Psoas muscle (tissue), 8 donors: ENCODE measurements around the gene TTLL10. TPM values are rescaled to one million over a fixed set of nuclear protein-coding genes. Genes with fewer than 3 reads are reported as not detected.
A peak's percentile ranks its signal among the peaks of the same experiment; 100 is the strongest.

Experiments used
- ATAC-seq, 4 donors: fragments of 200-7000 bp; cut with Tn5 transposase; one replicate each; pipeline ENCODE4 v1.9.1; 2020; ENCODE audit warnings: moderate library complexity in 3 of 4, mild to moderate bottlenecking in 2 of 4
- DNase-seq, 2 donors: peaks; one replicate each; pipeline ENCODE4 v3.0.0-alpha.2; 2020
- H3K27ac ChIP-seq: fragments of 200-600 bp; one replicate; pipeline ENCODE4 v1.8.0; 2022
- H3K27me3 ChIP-seq, 3 donors: fragments of 200-600 bp in 1 of 3; one replicate each; pipeline versions ENCODE4 v1.6.1 to v1.8.0; 2013 to 2022; ENCODE audit warnings: low read length in 2 of 3, mild to moderate bottlenecking in 2 of 3, moderate library complexity in 1 of 3; ENCODE audit not compliant: insufficient read depth in 3 of 3
- H3K36me3 ChIP-seq, 2 donors: fragments of 200-600 bp in 1 of 2; one replicate each; pipeline versions ENCODE4 v1.6.1 to v1.8.0; 2013 to 2022; ENCODE audit warnings: low read depth in 1 of 2, mild to moderate bottlenecking in 1 of 2, moderate library complexity in 1 of 2; ENCODE audit not compliant: insufficient read depth in 1 of 2
- H3K4me1 ChIP-seq: fragments of 200-600 bp; one replicate; pipeline ENCODE4 v1.8.0; 2022
- H3K4me3 ChIP-seq: fragments of 200-600 bp; one replicate; pipeline ENCODE4 v1.8.0; 2022; ENCODE audit warnings: mild to moderate bottlenecking
- H3K9me3 ChIP-seq: fragments of 200-600 bp; one replicate; pipeline ENCODE4 v1.8.0; 2022
- WGBS, 3 donors: extraction: QIAGEN DNeasy Blood & Tissue Kit; methylation state at CpG; one replicate each; pipeline versions ENCODE4 v1.1.6 to v1.1.7; 2013; 5-methylcytosine and 5-hydroxymethylcytosine counted together
- intact Hi-C, 2 donors: fragments of 100-400 bp; cut with DNase I; formaldehyde crosslinking; loops; one replicate each; pipeline versions ENCODE4 v1.11.0 to v1.14.2; 2022
- polyA plus RNA-seq, 3 donors: library from polyadenylated mRNA; stranded (reverse); fragments of 200-250 nt; gene quantifications; one replicate each; pipeline ENCODE4 v1.2.3, GENCODE V29; 2013
- total RNA-seq, 4 donors: library from RNA; stranded (reverse); fragmentation: NEBNext Ultra II Directional in 2 of 4; extraction: Animal tissue kit (Norgen Biotek cat#: 25700) in 2 of 4; gene quantifications; one replicate each; pipeline versions ENCODE4 v1.2.1 to v1.2.4, GENCODE V29; 2021 to 2023
- TF ChIP-seq, protein P1 (sequence below): fragments of 200-600 bp; IDR thresholded peaks from one replicate; pipeline ENCODE4 v1.8.0; 2022; ENCODE audit warnings: antibody characterized with exemption
- donor health status: healthy with polysubstance abuse.
- donor health status: DM: no; HTN: no; CAD: no; lungs with moderate emphysema.
- donor health status: Bipolar disorder and iron deficiency.
- donor health status: healthy.
- donor health status: DM: yes; HTN: yes; CAD: no.
- donor health status: DM: no; HTN: no; CAD: no.
- donor health status: DM: no; HTN: no; CAD: no.
- donor health status: DM: yes; HTN: yes; CAD: no.

TTLL10 gene
- total and polyA plus RNA-seq, 7 donors, result 0.03 to 0.27 (median 0.10) TPM; not detected in 3

DNA sequence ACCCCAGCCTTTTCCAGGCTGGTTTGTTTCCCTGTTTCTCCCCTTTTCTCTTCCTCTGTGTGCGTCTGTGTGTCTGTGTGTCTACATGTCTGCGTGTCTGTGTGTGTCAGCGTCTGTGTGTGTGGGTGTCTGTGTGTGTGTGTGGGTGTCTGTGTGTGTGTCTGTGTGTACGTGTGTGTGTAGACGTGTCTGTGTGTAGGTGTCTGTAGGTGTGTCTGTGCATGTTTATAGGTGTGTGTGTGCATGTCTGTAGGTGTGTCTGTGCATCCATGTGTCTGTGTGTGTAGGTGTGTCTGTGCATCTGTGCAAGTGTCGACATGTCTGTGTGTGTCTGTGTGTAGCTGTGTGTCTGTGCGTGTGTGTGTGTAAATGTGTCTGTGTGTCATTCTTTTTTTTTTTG, 3.3 kb downstream of the TTLL10 start:
- H3K27me3 ChIP-seq, result peaks cover 0 to 78% (median 12%) of the 10 kb centered on the region in 3 donors
- H3K36me3 ChIP-seq, result no peaks in the 10 kb centered on the region
- DNase-seq (no peak), ATAC-seq (no peak)
- H3K27ac ChIP-seq, result no peak overlapping the region
- H3K4me3 ChIP-seq, result no peak overlapping the region
- no peaks in the 10 kb centered on the region for H3K9me3 ChIP-seq
- H3K4me1 ChIP-seq, result no peaks in the 10 kb centered on the region
- TF ChIP-seq, protein P1, sequence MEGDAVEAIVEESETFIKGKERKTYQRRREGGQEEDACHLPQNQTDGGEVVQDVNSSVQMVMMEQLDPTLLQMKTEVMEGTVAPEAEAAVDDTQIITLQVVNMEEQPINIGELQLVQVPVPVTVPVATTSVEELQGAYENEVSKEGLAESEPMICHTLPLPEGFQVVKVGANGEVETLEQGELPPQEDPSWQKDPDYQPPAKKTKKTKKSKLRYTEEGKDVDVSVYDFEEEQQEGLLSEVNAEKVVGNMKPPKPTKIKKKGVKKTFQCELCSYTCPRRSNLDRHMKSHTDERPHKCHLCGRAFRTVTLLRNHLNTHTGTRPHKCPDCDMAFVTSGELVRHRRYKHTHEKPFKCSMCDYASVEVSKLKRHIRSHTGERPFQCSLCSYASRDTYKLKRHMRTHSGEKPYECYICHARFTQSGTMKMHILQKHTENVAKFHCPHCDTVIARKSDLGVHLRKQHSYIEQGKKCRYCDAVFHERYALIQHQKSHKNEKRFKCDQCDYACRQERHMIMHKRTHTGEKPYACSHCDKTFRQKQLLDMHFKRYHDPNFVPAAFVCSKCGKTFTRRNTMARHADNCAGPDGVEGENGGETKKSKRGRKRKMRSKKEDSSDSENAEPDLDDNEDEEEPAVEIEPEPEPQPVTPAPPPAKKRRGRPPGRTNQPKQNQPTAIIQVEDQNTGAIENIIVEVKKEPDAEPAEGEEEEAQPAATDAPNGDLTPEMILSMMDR, result no peak
- intact Hi-C loops, result no loop called here
- 74 to 79% (median 79%) methylated on average over 7 of the region's 7 CpGs for WGBS, 3 donors

DNA sequence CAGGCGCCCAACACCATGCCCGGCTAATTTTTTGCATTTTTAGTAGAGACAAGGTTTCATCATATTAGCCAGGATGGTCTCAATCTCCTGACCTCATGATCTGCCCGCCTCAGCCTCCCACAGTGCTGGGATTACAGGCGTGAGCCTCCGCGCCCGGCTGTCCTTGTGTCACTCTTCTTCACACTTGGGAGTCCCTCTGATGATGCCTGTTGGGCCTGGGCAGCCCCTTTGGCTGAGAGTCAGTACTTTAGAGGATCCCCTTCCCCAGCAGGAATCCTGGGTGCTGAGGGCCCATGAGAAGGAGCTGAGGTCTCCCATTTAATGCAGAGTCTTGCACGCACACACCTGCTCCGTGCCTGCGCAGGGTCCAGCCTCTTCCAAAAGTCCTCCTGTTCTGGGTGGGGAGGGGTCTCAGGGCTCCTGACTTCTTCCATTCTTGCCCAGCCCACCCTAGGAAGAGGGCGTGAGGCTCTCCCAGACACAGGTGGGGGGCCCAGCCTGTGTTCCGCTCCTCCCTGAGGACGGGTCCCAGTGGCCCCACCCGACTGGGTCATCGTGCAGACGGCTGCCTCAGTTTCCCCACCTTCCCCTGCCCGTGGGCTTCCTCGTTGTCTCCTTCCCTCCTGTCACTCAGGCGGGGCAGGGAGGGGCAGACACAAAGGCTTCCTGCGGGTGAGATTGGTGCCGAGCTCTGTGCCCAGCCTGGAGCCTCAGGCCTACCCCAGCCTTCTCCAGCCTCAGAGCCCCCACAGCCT, 3.9 kb downstream of the TTLL10 start:
- WGBS, 3 donors, result 78 to 82% (median 82%) methylated on average over 21 of the region's 21 CpGs
- no peak overlapping the region for H3K27ac ChIP-seq
- H3K9me3 ChIP-seq, result no peaks in the 10 kb centered on the region
- H3K36me3 ChIP-seq, result no peaks in the 10 kb centered on the region
- TF ChIP-seq, protein P1, result no peak
- DNase-seq (peak in 1 of 2 donors; percentile 7), ATAC-seq (no peak)
- H3K27me3 ChIP-seq, result peaks cover 0 to 78% (median 8%) of the 10 kb centered on the region in 3 donors
- intact Hi-C loops, result no loop called here
- no peak overlapping the region for H3K4me3 ChIP-seq
- no peaks in the 10 kb centered on the region for H3K4me1 ChIP-seq

DNA sequence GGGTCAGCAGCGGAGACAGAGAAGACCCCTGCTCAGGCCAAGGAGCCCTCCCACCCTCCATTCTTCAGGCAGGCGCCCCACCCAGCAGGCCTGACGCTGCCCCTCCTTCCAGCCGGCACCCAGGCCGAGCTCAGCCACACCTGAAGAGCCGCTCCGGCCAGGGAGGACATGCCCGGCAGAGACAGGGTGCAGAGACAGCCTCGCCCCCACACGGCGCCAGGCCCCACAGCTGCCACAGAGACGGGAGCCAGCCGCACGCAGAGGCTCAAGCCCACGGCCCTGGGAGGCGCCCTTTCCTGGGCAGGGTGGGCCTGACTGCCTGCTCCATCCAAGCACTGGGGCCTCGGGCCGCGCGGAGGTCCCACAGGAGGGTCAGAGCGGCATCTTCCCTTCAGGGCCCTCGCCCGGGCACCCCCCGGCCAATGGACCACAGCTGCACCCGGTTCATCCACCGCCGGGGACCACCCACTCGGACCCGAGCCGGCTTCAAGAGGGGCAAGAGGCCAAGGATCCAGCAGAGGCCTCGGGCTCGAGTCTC, 5.2 kb downstream of the TTLL10 start:
- ATAC-seq (no peak), DNase-seq (peak in 1 of 2 donors; percentile 9)
- Histone ChIP-seq H3K36me3 (no peaks in the 10 kb centered on the region), H3K27me3 (peaks cover 0 to 69% (median 8%) of the 10 kb centered on the region in 3 donors), H3K27ac (no peak overlapping the region), H3K4me1 (no peaks in the 10 kb centered on the region), H3K9me3 (no peaks in the 10 kb centered on the region), H3K4me3 (no peak overlapping the region)
- intact Hi-C loops, result no loop called here
- TF ChIP-seq, protein P1, result no peak
- WGBS, 3 donors, result 80 to 89% (median 80%) methylated on average over 30 to 32 of the region's 32 CpGs

DNA sequence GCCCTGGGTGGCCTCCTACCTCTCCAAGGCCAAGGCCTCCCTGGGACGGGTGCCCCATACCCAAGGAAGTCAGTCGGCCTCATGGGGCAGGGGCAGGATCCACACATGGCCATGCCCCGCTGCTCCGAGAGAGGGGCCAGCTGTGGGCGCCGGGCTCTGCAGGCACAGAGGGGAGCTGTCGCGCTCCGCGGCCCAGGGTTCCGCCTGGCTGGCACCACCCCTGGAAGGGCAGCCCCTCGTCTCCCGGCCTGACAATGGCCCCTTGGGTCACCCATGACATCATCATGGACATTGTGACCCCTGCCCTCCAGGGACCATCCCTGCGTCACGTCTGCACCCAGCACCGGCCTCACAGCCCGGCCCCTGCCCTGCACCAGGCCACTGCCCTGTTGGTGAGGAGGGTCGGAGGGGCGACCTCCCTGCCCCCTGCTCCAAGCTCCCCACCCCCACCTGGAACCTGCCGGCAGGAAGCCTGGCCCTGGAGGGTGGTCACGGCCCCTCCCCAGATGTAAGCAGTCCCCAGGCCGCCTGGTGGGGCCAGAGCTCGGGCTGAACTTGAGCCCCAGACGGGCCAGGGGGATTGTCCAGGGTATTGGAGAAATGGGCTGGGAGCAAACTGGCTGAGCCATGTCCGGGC, 5.8 kb downstream of the TTLL10 start:
- Histone ChIP-seq H3K9me3 (no peaks in the 10 kb centered on the region), H3K4me3 (no peak overlapping the region), H3K36me3 (no peaks in the 10 kb centered on the region), H3K4me1 (no peaks in the 10 kb centered on the region), H3K27ac (no peak overlapping the region), H3K27me3 (peaks cover 0 to 63% (median 8%) of the 10 kb centered on the region in 3 donors)
- TF ChIP-seq, protein P1, result no peak
- ATAC-seq, result no peak
- intact Hi-C loops, result no loop called here
- peak in 1 of 2 donors; percentile 12 for DNase-seq
- WGBS, 3 donors, result 80 to 83% (median 82%) methylated on average over 22 to 25 of the region's 25 CpGs
